ENCODE measurements around the gene RASGRF2. TPM values are rescaled to one million over a fixed set of nuclear protein-coding genes. Genes with fewer than 3 reads are reported as not detected.
A peak's percentile ranks its signal among the peaks of the same experiment; 100 is the strongest.

RASGRF2 gene
- total RNA-seq, 1 donor from 2014 or later, result 2.5 TPM

- no peak for TF ChIP-seq CTCF (IDR thresholded peaks at IDR 0.05; ENCODE audit: unreplicated experiment)
- H3K27me3 Mint-ChIP-seq (ENCODE audit: unreplicated experiment), result peaks cover 3% of the 10 kb centered on the region
- no peaks in the 10 kb centered on the region for H3K9me3 Mint-ChIP-seq (ENCODE audit: unreplicated experiment)
- no peak overlapping the region for H3K4me3 Mint-ChIP-seq (ENCODE audit: unreplicated experiment)
- no peaks in the 10 kb centered on the region for H3K4me1 Mint-ChIP-seq (ENCODE audit: unreplicated experiment)
- no peaks in the 10 kb centered on the region for H3K36me3 Mint-ChIP-seq (ENCODE audit: low read depth, unreplicated experiment)
- H3K27ac Mint-ChIP-seq (ENCODE audit: unreplicated experiment), result no peak overlapping the region
- DNase-seq (ENCODE audit: low spot score), result no peak
Measured at GRCh38 chr5:81212211-81212751, 252.1 kb downstream of the RASGRF2 start.

GRCh38 chr5:81213070-81213469 is 252.9 kb downstream of the RASGRF2 start:
- Mint-ChIP-seq H3K9me3 (ENCODE audit: unreplicated experiment) (no peaks in the 10 kb centered on the region), H3K4me3 (ENCODE audit: unreplicated experiment) (no peak overlapping the region), H3K4me1 (ENCODE audit: unreplicated experiment) (no peaks in the 10 kb centered on the region), H3K27me3 (ENCODE audit: unreplicated experiment) (peaks cover 4% of the 10 kb centered on the region), H3K36me3 (ENCODE audit: low read depth, unreplicated experiment) (no peaks in the 10 kb centered on the region), H3K27ac (ENCODE audit: unreplicated experiment) (no peak overlapping the region)
- DNase-seq (ENCODE audit: low spot score), result no peak
- no peak for TF ChIP-seq CTCF (IDR thresholded peaks at IDR 0.05; ENCODE audit: unreplicated experiment)

- Mint-ChIP-seq H3K4me1 (ENCODE audit: unreplicated experiment) (peaks cover 6% of the 10 kb centered on the region), H3K27ac (ENCODE audit: unreplicated experiment) (no peak overlapping the region), H3K9me3 (ENCODE audit: unreplicated experiment) (no peaks in the 10 kb centered on the region), H3K4me3 (ENCODE audit: unreplicated experiment) (no peak overlapping the region), H3K36me3 (ENCODE audit: low read depth, unreplicated experiment) (no peaks in the 10 kb centered on the region), H3K27me3 (ENCODE audit: unreplicated experiment) (peaks cover 4% of the 10 kb centered on the region)
- TF ChIP-seq CTCF (IDR thresholded peaks at IDR 0.05; ENCODE audit: unreplicated experiment), result no peak
- DNase-seq (ENCODE audit: low spot score), result no peak
Measured at GRCh38 chr5:81214848-81215247, 254.7 kb downstream of the RASGRF2 start.

GRCh38 chr5:81216152-81216551 is 256.0 kb downstream of the RASGRF2 start:
- peaks cover 6% of the 10 kb centered on the region for H3K4me1 Mint-ChIP-seq (ENCODE audit: unreplicated experiment)
- no peak for DNase-seq (ENCODE audit: low spot score)
- H3K4me3 Mint-ChIP-seq (ENCODE audit: unreplicated experiment), result no peak overlapping the region
- H3K9me3 Mint-ChIP-seq (ENCODE audit: unreplicated experiment), result no peaks in the 10 kb centered on the region
- no peak for TF ChIP-seq CTCF (IDR thresholded peaks at IDR 0.05; ENCODE audit: unreplicated experiment)
- peaks cover 3% of the 10 kb centered on the region for H3K27me3 Mint-ChIP-seq (ENCODE audit: unreplicated experiment)
- no peaks in the 10 kb centered on the region for H3K36me3 Mint-ChIP-seq (ENCODE audit: low read depth, unreplicated experiment)
- H3K27ac Mint-ChIP-seq (ENCODE audit: unreplicated experiment), result no peak overlapping the region

GRCh38 chr5:81219389-81219788 is 259.2 kb downstream of the RASGRF2 start:
- peaks cover 2% of the 10 kb centered on the region for H3K27me3 Mint-ChIP-seq (ENCODE audit: unreplicated experiment)
- peaks cover 6% of the 10 kb centered on the region for H3K4me1 Mint-ChIP-seq (ENCODE audit: unreplicated experiment)
- peak overlapping the region; percentile 10 for H3K27ac Mint-ChIP-seq (ENCODE audit: unreplicated experiment)
- no peak overlapping the region for H3K4me3 Mint-ChIP-seq (ENCODE audit: unreplicated experiment)
- no peaks in the 10 kb centered on the region for H3K36me3 Mint-ChIP-seq (ENCODE audit: low read depth, unreplicated experiment)
- H3K9me3 Mint-ChIP-seq (ENCODE audit: unreplicated experiment), result no peaks in the 10 kb centered on the region
- no peak for TF ChIP-seq CTCF (IDR thresholded peaks at IDR 0.05; ENCODE audit: unreplicated experiment)
- no peak for DNase-seq (ENCODE audit: low spot score)
